ENCODE data around the gene ZNG1B.
"Not testable (repeated sequence)": the region's sequence is repeated elsewhere in the genome, so short reads cannot be mapped to it uniquely, and the experiment has no call there.

Gene ZNG1B

GRCh38 chr2:113532991-113533390, 95.5 kb downstream of the ZNG1B start:
- not testable (repeated sequence) for DNase-seq (ENCODE audit: low spot score)

GRCh38 chr2:113536573-113536972, 99.1 kb downstream of the ZNG1B start:
- DNase-seq (ENCODE audit: low spot score) = not testable (repeated sequence)

GRCh38 chr2:113540834-113541203, 103.3 kb downstream of the ZNG1B start:
- DNase-seq (ENCODE audit: low spot score) = not testable (repeated sequence)

GRCh38 chr2:113541204-113541975, 103.9 kb downstream of the ZNG1B start:
- not testable (repeated sequence) for DNase-seq (ENCODE audit: low spot score)

GRCh38 chr2:113541976-113542485, 104.5 kb downstream of the ZNG1B start:
- not testable (repeated sequence) for DNase-seq (ENCODE audit: low spot score)

GRCh38 chr2:113542529-113542928, 105.0 kb downstream of the ZNG1B start:
- DNase-seq (ENCODE audit: low spot score) = not testable (repeated sequence)

Measured in GM20000 (cell line).